LHCN-M2 (cell line): ENCODE data around the gene ACSL1. TPM values are rescaled to one million over a fixed set of nuclear protein-coding genes. Genes with fewer than 3 reads are reported as not detected.

Experiments used
- DNase-seq: peaks from one replicate; pipeline ENCODE4 v3.0.0-alpha.2; 2012; ENCODE audit warnings: low read depth
- polyA plus RNA-seq: library from polyadenylated mRNA; unstranded; fragments of >200 nt; gene quantifications from one replicate; pipeline ENCODE4 v1.2.1, GENCODE V29; 2012; ENCODE audit warnings: missing spikeins
- total RNA-seq: library from RNA; depleted of rRNA; stranded (reverse); fragments of >200 nt; gene quantifications from 2 replicates; pipeline ENCODE4 v1.2.3, GENCODE V29; 2014; rRNA removed

ACSL1 gene
- 83.0 and 115 TPM in 2 replicates for total RNA-seq
- 27.4 TPM for polyA plus RNA-seq

DNA sequence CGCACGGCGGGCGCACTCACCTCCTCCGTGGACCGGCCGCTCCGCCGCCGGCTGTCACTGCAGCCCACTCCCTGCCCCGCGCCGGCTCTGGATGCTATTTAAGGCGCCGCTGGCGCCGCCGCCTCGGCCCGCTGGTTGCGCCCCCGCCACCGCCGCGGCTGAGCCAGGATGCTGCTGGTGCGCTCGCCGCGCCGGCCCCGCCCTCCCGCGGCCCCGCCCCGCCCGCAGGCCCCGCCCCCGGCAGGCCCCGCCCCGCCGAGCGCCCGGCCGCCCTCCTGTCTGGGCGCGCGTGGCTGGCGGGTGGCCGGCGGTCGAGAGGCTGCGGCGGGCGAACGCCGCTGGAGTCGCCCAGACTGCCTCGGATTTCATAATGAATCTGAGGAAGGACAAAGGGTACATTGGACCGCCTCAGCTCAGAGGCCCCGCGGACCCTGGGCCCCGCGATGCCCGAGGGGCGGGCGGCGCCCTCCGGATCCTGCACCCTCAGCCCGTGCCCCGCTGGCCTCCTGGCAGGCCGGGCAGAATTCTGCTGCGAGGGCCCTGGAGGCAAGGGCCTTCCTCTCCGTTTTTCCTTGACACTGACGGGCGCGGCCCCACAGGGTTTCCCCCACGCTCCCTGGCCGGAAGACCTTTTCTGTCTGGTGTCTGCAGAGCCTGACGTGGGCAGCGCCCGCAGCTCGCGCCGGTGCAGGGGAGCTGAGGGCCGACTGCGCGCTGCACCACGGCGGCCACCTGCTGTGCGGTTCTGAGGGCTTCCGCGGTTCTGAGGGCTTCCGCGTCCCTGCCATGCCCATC lies at the start of gene ACSL1:
TSS of gene ACSL1 (minus strand) at position 73 of the 795 bp plus-strand sequence. CDS start 22,454 bp downstream, outside the sequence.
- DNase-seq = peak; percentile 67

GRCh38 chr4:184873054-184873453 lies 47.3 kb upstream of the ACSL1 start:
- no peak for DNase-seq

- DNase-seq = no peak
Measured at GRCh38 chr4:184870718-184871117, 45.0 kb upstream of the ACSL1 start.

DNA sequence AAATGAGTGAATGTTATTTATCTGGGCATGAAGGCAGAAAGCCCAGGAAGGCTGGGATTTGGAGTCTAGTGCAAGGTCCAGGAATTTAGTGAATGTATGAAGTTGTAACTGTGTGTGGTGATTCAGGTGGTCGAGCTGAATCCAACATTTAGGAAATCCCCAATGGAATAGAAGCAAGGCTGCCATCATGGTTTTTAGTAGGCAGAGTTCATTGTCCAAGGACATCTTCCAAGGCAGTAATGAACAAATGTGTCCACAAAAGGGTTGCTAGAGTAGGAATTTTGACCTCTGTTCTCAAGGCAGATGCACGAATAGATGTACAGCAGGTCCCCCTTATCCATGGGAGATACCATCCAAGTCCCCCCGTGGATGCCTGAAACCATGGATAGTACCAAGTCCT lies 42.9 kb upstream of the ACSL1 start:
- no peak for DNase-seq

DNA sequence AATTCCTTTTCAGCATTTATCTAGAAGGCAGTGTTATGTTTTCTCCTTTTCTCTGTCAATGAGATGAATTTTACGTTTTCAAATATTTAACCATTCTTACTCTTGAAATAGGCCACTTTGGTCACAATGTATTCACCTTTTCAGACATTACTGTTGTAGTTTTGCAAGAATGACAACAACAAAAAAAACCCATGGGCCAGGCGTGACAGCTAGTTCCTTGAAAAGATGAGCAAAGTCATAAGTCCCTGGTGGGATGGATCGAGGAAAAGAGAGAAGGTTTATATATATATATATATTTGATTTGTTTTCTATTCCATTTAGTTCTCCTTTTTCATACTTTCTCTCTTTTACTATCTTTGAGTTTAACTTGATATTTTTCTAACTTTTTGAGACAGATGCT lies 38.1 kb upstream of the ACSL1 start:
- DNase-seq = no peak

GRCh38 chr4:184861047-184861446 lies 35.3 kb upstream of the ACSL1 start:
- no peak for DNase-seq

DNA sequence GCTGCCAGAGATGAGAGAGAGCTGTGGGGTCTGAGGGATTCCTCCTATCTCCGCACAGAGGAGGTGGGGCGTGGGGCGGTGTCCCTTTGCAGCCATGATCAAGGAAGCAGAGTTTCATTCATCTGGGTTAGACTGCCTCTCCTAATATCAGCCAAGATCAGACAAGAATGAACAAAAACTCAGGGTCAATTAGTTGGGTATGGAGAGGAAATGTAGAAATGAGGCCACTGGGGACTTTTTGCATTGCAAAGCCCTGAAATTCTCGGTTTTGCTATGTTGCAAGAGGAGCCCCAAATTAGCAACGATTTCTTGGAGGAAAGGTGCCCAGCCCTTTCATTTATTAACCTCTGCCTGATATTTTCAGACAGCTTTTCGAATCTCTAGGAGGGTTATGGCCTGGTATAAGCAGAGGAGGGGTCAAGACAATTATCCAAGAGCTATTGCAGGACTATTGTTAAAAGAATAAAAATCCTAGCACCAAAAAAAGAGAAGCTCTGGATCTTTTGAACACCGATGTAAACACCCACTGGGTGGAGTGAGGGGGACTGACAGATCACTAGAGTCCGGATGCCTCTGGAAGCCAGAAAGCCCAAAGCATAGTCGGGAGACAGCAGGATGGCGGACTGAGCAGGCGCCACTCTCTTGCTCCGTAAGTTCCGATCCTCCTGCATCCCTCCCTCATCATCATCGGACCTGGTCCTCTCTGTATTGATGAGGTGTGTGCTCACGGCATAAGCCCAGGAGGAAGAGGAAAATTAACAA lies 34.4 kb upstream of the ACSL1 start:
- no peak for DNase-seq

- DNase-seq = no peak
Measured at GRCh38 chr4:184857441-184858121, 31.8 kb upstream of the ACSL1 start.

DNA sequence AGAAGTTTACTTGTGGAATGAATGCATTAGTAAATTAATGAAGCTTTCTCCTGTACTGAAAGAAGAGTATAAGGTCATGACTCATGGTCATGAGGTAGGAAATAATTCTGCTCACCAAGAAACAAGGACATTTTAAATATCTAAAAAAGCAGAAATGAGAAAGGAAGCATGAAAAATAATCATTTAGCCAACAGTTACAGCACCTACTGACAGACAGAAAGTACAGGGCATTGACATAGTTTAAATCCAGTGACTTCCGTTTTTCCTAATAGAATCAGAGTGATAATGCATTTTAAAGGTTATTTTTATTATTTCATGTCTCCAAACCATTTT lies 30.5 kb upstream of the ACSL1 start:
- DNase-seq = no peak

- no peak for DNase-seq
Measured at GRCh38 chr4:184854673-184855072, 28.9 kb upstream of the ACSL1 start.

- DNase-seq = no peak
Measured at GRCh38 chr4:184853436-184853835, 27.7 kb upstream of the ACSL1 start.

DNA sequence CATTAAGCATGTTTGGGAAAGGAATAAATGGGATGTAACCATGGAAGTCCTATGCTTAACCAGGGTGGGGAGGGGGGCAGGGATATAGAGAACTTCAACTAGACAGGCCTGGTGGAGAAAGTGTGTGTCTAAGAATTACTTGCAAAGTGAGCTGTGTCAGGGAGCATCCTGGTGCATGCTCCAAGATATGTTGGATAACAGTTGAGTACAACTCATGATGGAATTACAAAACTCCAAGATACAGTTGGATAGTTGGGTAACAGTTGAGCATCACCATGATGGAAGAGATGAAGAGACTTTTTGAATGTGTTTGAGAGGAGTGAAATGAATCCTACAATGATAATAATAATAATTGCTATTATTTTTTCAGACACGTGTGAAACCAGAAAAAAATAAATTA lies 26.1 kb upstream of the ACSL1 start:
- DNase-seq = no peak

GRCh38 chr4:184851200-184851541 lies 25.4 kb upstream of the ACSL1 start:
- no peak for DNase-seq

GRCh38 chr4:184850431-184851199 lies 24.8 kb upstream of the ACSL1 start:
- no peak for DNase-seq

DNA sequence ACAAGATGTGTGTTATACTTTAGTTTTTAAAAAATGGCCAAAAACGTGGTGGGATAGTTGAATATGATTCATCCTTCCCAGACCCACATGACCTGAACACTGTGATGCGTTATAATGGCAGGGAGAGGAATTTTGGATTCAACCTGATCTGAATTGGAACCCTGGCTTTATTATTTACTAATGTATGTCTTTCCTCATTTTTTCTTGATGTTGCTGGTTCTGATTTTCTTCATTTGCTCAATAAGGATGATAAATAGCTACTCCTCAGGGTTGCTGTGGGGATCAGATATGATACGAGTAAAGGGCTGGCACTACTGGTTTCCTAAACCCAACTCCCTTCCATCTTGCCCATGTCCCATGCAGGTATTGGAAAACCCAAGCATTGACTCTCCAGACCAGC lies 24.2 kb upstream of the ACSL1 start:
- no peak for DNase-seq

DNA sequence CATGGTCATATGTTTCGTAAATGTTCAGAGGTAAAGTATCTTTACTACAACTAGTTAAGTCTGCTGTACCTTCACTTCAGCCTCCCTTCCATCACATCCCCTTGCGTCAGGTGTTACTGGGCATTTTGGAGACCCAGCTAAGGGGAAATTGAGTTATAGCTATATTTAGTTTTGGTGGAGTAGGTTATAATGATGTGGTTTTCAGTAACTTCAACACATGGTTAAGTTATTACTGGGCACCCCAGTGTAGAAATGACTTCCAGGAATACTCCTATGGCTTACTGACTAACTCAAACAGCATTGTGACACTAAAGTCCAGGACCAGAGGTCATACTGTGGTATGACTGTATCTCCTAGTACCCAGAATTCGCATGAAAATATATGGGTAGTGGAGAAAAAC lies 23.4 kb upstream of the ACSL1 start:
- no peak for DNase-seq

- DNase-seq = no peak
Measured at GRCh38 chr4:184848510-184848909, 22.7 kb upstream of the ACSL1 start.

DNA sequence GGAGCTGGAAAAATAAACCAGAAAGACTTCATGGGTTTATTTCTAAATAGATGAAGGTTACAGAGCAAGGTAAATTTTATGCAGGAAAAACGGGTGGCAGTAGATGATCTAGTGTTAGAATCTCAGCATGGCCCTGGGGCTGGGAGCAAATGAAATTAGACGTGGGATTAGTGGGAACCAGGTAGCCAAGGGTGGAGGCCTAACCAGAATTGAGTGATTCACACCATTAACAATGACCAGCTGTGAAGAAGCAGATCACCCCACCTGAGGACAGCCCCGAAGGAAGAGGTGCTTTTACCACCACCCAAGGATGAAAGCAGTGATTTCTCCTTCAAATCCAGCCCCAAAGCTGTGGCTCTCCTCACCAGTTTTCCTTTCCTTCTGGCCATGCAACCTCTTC lies 20.8 kb upstream of the ACSL1 start:
- DNase-seq = no peak

DNA sequence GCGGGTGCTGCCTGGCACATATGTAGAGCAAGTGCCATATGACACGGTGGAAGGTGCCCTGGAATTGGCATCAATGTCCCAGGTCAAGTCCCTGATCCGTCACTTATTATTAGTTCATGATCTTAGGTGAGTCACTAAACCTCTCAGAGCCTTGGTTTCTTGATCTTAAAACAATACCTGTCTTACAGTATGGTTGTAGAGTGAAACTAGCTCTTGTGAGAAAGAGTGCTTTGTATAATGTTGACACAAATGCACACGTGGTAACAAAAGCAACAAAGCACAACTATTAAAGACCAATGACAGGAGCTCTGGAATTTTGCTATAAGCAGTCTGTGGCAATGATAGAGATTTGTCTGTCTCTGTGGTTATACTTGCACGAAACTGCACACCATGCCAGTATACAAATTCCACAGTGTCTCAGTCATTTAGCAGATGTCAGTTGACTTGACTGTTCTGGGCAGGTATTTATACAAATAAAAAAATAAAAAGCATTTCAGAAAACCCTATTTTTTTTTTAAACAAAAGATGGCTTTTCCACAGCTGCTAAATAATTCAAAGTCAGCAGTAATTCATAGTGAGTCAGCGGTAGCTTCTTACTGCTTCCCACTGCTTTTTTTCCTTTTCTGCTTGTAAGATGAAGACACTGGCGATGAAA lies 19.7 kb upstream of the ACSL1 start:
- DNase-seq = peak; percentile 96

DNA sequence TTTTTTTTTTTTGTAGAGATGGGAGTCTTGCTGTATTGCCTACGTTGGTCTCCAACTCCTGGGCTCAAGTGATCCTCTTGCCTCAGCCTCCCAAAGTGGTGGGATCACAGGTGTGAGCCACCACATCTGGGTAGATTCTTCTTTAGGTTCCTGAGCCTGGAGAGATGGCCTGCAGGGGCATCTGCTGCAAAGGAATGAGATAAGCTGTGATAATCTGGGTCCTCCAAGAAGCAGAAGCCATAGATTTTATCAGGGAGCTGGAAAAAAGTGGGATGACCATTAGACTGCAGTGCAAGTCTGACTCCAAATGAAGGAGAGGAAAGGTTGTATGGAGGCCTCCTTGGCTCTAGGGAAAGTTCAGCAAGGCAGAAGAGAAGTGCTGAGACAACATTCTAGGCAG lies 19.0 kb upstream of the ACSL1 start:
- no peak for DNase-seq

GRCh38 chr4:184843984-184844554 lies 18.3 kb upstream of the ACSL1 start:
- no peak for DNase-seq
